Inflammatory macrophage treated with lipopolysaccharide for 1 hour (primary cell): ENCODE data around the gene EVC.
A peak's percentile ranks its signal among the peaks of the same experiment; 100 is the strongest.
"Not testable (repeated sequence)": the region's sequence is repeated elsewhere in the genome, so short reads cannot be mapped to it uniquely, and the experiment has no call there.

ENCODE experiments used
- DNase-seq, 2 donors: peaks; one replicate each; pipeline ENCODE4 v3.0.0-alpha.2; 2020 to 2022

Gene EVC

DNA sequence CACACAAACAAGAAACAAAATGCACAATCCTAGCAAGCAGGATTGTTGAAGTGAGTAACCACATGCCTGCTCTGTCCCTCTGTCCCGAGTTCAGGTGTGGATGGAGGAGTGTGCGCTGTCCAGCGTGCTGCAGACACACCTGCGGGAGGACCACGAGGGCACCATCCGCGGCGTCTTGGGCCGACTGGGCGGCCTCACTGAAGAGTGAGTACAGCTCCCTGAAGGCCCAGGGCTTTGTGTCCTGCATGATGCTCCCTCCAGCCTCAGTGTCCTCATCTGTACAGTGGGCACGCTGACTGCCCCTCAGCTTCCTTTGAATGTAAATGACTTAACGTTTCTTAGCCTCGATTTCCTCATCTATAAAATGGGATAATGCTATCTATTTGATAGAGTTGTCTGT lies 82.5 kb downstream of the EVC start:
- no peak for DNase-seq

DNA sequence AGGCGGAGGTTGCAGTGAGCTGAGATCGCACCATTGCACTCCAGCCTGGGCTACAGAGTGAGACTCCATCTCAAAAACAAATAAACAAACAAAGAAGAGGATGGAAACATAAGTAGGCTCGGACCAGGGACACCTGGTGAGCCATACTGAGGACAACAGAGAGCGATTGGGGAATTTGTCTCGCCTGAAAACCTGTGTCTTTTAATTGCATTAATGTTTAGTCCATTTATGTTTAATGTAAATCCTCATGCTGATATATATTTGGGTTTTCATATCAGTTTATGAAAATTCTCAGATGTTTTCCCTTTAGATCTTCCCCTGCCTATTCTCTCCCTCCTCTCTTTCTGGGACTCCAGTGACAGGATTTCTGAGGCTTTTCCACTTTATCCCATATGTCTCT lies 84.6 kb downstream of the EVC start:
- DNase-seq: no peak

DNA sequence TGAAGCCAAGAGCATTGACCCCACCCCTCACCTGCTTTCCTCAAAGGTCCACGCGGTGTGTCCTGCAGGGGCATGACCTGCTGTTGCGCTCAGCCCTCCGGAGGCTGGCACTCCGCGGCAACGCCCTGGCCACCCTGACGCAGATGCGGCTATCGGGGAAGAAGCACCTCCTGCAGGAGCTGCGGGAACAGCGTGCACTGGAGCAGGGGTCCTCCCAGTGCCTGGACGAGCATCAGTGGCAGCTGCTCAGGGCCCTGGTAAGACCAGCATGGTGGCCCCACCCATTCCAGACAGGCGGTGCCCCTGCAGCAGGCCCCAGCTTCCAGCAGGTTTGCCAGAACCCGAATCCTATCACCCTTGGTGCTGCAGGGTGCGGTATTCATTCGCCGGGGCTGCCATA lies 86.0 kb downstream of the EVC start:
- DNase-seq: no peak

DNA sequence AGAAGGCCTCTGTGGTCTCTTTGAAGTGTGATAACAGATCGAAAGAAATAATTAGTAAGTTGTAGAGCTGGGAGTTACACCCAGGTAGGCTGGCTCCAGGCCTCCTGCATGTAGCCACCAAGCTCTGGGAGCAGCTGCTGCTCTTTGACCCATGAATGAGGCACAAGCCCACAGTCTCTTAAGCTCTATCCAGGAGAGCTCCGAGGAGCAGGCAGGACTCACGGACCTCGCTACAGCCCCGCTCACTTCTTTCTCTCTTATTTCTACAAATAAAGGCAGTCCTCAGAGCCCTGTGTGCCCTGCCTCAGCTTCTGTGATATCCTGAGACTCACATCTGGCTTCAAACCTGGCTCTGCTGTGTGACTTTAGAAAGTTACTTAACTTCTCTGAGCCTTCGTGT lies 86.9 kb downstream of the EVC start:
- no peak for DNase-seq

DNA sequence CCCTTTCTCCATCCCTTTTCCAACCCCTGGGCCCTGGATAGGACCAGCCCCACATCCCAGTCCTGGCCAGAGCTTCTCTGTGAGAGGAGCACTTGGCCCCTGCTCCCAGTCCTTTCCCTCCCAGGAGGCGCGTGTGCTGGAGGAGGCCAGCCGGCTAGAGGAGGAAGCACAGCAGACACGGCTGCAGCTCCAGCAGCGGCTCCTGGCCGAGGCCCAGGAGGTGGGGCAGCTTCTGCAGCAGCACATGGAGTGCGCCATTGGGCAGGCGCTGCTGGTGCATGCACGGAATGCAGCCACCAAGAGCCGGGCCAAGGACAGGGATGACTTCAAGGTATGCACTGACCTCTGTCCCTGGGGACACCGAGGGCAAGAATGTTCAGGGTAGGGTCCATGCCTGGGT lies 87.5 kb downstream of the EVC start:
- DNase-seq: no peak

DNA sequence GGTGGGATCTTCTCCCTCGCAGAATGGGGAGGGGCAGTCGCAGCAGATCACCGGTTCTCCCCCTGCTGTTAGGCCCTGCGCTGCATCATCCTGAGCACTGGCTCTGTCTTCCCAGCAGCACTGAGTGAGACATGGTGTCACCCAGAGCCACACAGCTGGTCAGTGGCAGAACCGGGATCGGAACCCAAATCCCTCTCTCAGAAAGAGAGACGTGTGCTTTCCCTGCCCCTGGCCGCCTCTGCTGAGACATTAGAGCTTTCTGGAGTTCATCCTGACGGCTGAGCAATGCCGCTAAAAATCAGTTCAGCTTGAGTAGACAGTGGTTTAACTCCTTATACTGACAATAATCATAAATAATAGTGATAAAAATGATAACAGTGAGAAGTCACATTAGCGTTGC lies 87.9 kb downstream of the EVC start:
- no peak for DNase-seq

DNA sequence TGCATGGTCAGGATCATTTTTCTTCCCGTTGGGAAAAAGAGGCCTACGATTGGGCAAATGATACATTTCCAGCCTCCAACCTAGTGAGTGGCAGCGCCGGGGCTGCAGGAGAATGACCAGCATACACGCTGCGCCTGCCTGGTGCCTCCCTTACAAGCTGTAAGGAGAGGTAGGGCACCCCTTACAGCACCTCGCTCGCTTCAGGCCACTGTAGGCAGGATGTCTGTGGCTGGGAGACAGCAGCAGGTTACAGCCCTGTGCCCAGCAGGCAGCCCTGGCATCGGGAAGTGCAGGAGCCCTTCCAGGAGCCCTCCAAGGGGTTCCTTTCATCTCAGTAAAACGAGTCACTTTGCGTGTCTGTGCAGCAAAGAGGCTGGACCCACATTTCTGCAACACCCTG lies 88.4 kb downstream of the EVC start:
- no peak for DNase-seq

DNA sequence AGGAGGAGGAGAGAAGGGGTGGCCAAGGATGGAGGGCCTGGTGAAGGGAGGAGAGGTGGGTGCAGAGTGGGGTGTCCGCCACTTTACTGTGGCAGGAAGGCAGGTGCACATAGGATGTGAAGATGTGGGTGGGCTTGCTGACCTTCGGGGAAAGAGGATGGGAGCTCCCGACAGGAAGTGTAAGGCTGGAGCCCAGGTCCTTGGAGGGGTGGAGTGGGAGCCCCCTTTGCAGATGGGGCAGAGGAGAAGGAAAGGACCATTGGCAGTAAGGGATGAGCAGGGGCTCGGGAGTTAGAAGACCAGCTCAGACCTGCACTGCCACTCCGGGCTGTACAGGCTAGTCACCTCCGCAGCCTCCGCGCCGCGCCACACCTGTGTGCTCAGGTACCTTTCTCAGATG lies 89.5 kb downstream of the EVC start:
- no peak for DNase-seq

DNA sequence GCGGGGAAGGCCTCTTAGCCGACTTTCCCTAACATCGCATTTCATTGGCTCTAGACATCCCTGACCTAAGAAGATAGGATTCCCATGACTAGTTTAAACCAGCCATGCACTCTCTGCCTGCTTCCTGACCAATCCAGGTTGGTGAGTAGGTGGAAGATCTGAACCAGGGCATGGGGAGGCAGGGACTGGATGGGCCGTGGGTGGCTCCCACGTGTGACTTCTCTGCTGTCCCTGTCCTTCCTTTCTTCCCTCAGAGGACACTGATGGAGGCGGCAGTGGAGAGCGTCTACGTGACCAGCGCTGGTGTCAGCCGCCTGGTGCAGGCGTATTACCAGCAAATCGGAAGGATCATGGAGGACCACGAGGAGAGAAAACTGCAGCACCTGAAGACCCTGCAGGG lies 90.7 kb downstream of the EVC start:
- no peak for DNase-seq

DNA sequence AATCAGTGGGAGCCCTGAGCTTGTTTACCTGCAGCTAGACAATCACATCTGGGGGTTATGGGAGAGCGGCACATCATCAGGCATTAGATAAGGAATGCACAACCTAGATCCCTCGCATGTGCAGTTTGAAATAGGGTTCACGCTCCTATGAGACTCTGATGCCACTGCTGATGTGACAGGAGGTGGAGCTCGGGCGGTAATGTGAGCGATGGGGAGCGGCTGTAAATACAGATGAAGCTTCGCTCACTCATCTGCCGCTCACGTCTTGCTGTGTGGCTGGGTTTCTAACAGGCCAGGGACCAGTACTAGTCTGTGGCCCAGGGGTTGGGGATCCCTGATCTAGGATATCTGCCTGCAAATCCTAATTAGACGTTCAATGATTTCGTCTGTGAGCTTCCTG lies 91.6 kb downstream of the EVC start:
- no peak for DNase-seq

DNA sequence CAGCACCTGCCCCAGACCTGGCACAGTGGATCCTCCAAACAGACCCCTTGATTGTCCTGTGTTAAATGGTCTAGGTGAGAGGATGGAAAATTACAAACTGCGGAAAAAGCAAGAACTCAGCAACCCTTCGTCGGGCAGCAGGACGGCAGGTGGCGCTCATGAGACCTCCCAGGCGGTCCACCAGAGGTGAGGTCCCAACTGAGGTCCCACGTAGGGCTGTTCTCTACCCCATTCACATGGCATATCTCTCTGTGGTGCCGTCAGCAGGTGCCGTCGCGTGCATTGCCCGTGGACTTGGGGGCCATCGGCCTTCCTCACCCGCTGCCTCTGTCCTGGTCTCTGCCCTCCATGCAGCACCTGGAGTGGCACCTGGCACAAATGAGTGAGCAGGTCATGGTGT lies 93.7 kb downstream of the EVC start:
- no peak for DNase-seq

DNA sequence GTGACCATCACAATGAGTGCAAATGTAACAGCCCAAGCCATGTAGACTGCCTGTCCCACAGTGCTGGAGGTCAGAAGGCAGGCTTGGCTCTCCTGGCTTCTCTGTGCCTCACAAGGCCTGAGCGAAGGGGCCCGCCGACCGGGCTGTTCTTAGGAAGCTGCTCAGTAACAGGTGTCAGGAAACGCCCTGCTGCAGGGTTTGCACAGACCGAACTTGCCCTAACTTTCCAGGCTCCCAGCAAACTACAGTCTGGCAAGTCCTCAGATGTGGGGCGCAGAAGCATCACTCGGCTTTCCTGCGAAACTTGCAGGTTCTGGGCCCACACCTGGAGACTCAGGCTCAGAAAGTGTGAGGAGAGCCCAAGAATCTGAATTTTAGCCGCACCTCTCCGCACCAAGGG lies 94.3 kb downstream of the EVC start:
- no peak for DNase-seq

DNA sequence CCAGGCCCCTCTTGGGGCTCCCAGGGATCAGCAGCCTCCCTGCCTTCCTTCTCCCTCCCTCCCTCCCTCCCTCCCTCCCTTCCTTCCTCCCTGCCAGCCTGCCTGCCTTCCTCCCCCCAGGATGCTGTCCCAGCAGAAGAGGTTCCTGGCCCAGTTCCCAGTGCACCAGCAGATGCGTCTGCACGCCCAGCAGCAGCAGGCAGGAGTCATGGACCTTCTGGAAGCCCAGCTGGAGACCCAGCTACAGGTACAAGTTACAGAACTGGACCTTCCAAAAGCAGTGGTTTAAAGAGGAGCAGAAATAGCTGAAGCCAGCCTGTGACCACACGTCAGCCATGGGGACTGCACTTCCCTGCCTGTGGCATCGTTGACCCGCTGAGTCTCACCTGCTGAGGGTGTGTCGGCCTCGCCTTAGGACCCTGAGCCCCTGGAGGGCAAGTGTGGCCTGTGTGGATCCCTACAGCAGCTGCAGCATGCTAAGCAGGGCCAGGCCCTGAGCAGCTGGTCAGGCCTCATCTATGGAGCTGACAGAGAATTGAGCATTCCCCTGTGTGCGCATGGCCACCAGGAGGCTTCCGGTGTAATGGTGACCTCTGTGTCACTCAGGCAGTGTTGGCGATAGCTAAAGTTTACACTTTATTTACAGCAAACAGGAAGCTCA lies 97.2 kb downstream of the EVC start:
- no peak for DNase-seq

DNA sequence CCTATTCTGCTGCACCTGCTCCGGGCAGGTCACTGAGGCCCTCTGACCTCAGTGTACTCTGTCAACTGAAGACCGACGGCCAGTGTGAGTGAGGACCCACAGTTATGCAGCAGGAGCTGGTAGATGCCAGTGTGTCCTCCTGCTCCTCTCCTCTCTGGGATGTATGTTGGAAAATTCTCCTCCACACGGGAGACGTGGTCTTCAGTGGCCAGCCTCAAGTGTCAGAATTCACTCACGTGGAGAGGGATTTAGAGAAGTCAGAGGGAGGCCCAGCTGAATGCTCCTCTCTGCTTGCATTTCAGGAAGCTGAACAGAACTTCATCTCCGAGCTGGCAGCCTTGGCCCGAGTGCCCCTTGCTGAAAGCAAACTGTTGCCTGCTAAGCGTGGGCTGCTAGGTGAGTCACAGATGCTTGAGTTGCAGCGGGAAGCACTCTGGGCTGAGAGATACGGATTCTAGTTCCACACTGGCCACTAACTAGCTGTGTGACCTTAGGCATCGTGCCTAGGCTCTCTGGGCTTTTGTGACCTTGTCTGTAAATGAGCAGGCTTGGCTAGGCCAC lies 98.3 kb downstream of the EVC start:
- no peak for DNase-seq

DNA sequence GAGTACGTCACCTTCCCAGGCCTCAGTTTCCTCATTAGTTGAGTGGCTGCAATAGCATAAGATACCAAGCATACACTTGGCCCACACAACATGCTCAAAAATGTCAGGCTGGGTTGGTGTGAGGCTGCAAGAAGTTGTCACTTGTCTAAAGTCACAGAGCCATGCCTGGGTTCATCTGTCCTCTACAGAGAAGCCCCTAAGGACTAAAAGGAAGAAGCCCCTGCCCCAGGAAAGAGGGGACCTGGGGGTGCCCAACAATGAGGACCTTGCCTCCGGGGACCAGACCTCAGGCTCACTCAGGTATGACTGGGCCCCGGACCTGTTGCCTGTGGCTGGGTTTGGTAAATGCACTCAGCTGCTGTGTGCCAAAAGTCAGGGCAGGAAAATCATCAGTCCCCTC lies 99.2 kb downstream of the EVC start:
- no peak for DNase-seq

DNA sequence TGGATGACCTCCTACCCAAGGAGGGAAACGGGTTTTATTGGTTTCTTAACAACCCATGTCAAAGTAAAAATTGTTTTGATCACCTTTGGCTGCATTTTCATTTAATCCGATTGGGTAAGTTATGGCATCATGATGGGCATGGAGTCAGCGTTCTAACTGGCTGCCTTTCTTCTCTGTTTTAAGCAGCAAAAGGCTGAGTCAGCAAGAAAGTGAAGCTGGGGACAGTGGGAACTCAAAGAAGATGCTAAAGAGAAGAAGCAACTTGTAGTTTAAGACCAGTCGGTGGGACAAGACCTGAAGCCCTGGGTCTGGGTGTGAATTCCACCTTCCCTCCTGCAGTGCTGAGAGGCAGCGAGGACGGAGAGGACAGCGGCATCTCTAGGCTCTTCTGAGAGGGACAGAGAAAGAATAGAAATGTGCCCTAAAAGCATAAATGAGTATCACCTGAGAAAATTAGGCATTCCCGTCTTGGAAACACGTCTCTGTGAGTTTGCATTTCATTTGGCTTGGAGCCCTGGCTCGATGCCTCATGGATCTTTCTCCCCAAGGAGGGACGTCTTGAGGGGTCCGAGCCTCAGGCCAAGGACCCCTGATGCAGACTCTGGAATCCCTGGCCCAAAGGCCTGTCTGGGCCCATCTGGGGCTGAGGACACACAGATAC lies 99.9 kb downstream of the EVC start:
- DNase-seq: no peak

DNA sequence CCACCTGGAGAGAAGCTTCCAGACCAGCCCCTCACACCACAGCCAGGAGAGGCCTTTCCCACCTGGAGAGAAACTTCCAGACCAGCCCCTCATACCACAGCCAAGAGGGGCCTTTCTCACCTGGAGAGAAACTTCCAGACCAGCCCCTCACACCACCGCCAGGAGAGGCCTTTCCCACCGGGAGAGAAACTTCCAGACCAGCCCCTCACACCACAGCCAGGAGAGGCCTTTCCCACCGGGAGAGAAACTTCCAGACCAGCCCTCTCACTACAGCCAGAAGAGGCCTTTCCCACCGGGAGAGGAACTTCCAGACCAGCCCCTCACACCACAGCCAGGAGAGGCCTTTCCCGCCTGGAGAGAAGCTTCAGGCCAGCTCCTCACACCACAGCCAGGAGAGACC lies 101.1 kb downstream of the EVC start:
- not testable (repeated sequence) for DNase-seq

DNA sequence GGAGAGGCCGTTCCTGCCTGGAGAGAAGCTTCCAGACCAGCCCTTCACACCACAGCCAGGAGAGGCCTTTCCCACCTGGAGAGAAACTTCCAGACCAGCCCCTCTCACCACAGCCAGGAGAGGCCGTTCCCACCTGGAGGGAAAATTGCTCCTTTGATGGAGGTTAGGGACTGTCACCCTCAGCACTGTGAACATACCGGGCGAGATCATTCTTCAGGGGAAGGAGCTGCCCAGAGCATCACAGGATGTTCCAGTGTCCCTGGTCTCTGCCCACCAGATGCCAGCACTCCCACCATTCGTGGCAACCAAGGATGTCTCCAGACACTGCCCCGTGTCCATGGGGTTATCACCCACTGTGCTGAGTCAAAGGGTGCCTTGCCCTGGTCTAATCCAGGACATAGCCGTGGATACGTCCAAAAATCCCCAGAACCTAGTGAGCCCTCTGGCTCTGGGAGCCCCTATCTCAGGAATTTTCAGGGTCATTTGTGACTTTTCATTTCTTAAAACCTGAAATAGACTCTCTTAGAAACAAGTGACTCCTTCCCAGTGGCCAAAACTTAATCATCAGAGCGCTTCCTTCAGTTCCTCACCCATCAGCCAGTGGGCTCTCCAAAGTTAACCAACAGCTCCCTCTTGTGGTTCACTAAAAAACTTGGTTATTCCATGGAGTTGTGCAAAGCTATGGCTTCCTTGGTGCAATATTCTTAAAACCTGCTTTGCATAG lies 101.7 kb downstream of the EVC start:
- DNase-seq: peak; percentile 47 to 82

DNA sequence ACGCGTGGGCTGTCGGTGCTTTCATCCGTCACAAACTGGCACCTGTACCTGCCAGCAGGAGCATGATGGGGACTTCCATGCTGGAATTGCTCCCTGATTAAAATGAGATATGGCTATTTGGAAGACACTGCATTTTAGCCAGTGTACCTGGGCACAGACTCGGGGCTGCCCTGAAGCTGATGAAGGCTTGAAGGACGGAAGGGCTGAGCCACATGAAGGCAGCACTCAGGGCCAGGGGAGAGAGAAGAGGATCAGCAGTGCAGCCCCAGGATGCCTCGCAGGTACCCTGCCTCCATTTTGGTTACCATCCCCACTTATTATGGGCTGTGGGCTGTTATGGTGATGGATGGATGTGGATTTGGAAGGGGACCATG lies 102.9 kb downstream of the EVC start:
- no peak for DNase-seq

DNA sequence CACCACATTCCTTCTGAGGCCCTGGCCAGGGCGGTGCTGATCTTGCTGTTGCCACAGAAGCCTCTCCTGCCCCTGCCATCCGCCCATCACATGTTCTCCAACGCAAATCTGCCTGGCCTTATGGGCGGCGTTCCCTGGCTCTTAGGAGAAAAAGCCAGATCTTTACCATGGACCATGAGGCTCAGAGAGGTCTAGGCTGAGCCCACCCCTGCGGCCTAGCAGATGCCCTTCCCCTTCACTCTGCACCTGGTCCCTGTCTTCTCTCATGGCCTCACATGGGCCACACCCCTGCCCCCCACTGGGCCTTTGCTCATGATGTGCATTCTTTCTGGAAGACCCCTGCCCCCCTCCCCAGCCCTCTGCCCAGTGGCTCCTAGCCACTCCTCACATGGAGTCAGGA lies 103.4 kb downstream of the EVC start:
- no peak for DNase-seq

DNA sequence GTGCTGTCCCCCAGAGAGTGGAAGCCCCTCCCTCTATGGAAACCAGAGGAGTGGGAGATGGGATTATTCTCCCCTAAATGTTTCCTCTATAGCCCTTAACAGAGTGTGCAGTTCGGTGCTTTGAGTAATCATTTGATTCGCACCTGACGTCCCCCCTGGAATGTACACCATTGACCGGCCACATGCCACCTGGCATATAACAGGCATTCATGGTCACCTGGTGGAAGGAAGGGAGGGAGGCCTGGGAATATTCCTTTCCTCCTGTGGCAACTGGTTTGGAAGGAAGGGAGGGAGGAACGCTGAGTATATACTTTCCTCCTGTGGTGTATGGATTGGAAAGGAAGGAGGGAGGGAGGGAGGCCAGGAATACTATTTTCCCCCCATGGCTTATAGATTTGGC lies 104.6 kb downstream of the EVC start:
- DNase-seq: no peak

DNA sequence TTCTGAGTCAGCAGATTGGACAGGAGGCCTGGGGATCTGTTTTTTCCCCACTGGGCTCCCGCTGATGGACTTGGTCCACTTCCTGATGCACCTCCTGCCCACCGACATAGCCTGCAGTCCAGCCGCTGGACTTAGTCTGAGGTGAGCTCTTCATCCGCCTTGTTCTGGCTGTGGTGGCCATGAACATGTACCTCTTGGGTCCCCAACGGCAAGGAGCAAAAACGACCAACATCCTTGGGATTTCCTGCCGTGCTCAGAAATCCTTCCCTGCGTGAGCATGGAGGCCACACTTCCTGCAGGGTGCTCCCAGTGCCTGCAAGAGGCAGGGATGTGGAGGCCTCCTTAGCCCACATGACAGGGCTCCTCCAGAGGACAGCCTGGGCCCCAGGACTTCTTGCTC lies 105.1 kb downstream of the EVC start:
- no peak for DNase-seq

DNA sequence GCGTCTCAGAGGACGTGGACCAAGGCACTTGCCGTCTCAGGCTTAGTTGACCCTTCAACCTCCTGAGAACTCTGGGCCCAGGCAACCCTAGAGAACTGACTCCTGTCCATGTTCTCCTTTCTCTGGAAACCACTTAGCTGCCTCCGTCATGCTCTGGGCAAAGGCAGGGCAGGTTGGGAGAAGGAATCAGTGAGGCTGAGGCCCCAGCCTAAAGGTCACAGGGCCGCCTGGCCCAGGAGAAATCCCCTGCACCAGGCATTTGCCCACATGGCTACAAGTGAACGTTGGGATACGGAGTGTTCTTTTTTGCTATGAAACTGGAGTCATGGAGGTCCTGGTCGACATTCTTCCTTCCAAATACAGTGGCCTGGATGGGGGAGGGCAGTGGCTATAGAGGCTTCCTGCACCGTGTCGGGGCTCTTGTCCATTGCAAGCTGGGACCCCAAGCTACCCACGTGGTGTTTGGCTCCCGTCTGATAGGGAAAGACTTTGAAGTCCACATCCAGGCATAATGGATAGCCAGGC lies 105.9 kb downstream of the EVC start:
- DNase-seq: no peak
